ENCODE data around the gene TMC3.

Gene TMC3

GRCh38 chr15:81285461-81285860 is 88.6 kb downstream of the TMC3 start:
- no peak overlapping the region for H3K9ac ChIP-seq (ENCODE audit: low read depth, low read length)
- H3K27me3 ChIP-seq (ENCODE audit: insufficient read depth, low read length), result no peaks in the 10 kb centered on the region
- no peak overlapping the region for H3K4me3 ChIP-seq (ENCODE audit: low read length)
- 92% methylated on average over 6 of the region's 6 CpGs for WGBS
- H3K9me3 ChIP-seq (ENCODE audit: insufficient read depth, low read depth, low read length), result no peaks in the 10 kb centered on the region
- H3K36me3 ChIP-seq (ENCODE audit: insufficient read depth, low read length), result no peaks in the 10 kb centered on the region
- H3K4me1 ChIP-seq (ENCODE audit: insufficient read depth, low read length), result no peaks in the 10 kb centered on the region
- no peak overlapping the region for H3K27ac ChIP-seq (ENCODE audit: low read depth, low read length)

DNA sequence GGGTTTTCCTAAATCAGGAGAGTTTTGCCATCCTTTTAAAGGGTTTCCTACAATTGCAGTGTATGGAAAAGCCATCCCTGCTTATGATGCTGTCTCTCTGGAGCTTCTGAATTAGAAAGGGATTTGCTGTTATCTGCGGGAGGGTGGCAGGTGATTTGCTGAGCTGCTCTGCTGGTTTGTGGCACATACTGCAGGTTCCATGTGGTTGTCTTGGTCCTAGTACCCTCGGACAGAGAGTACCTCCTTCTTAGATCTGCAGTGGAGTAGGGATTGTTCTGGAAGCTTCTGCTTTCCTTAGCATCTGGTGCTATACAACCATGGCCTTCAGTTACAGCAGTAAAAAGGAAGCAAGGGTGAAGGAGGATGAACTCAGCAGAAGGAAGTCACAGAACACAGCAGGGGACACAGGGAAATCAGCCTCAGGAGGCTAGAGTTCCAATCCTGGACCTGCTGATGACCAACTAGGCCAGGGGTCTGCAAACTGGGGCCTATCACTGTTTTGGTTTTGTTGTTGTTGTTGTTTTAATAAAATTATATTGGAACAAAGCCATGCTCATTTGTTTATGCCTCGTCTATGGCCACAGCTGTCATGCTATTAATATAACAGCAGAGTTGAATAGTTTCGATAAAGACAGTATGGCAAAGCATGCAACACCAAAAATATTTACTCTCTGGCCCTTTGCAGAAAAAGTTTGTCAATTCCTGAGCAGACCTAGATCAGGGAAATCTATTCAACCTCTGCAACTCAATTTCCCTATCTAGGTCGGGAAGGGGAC is 89.6 kb downstream of the TMC3 start:
- Histone ChIP-seq H3K27me3 (ENCODE audit: insufficient read depth, low read length) (no peaks in the 10 kb centered on the region), H3K4me3 (ENCODE audit: low read length) (no peak overlapping the region), H3K4me1 (ENCODE audit: insufficient read depth, low read length) (no peaks in the 10 kb centered on the region), H3K27ac (ENCODE audit: low read depth, low read length) (no peak overlapping the region), H3K9ac (ENCODE audit: low read depth, low read length) (no peak overlapping the region), H3K9me3 (ENCODE audit: insufficient read depth, low read depth, low read length) (no peaks in the 10 kb centered on the region), H3K36me3 (ENCODE audit: insufficient read depth, low read length) (no peaks in the 10 kb centered on the region)
- 92% methylated on average over 5 of the region's 5 CpGs for WGBS

DNA sequence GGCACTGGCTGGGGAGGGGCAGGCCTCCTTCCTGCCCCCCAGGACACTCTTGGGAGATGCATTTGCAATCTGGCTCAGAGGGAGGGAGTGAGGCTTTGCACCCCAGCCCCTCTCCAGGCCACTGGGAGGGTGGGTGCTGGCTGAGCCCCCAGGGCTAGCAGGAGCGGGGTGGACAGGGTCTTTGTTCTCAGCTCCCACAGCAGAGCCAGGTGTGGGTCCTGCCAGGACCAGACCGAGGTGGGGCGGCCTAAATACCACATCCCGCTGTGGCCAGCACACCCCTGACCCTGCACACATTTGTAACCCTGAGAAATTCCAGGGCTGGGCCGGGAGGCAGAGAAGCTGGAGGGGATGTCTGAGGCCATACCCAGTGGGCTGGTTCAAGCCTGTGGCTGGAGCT is 91.1 kb downstream of the TMC3 start:
- H3K4me1 ChIP-seq (ENCODE audit: insufficient read depth, low read length), result no peaks in the 10 kb centered on the region
- 98% methylated on average over 5 of the region's 5 CpGs for WGBS

GRCh38 chr15:81282606-81282895 is 91.5 kb downstream of the TMC3 start:
- no peak overlapping the region for H3K9ac ChIP-seq (ENCODE audit: low read depth, low read length)
- no peaks in the 10 kb centered on the region for H3K4me1 ChIP-seq (ENCODE audit: insufficient read depth, low read length)
- H3K27ac ChIP-seq (ENCODE audit: low read depth, low read length), result no peak overlapping the region
- H3K9me3 ChIP-seq (ENCODE audit: insufficient read depth, low read depth, low read length), result peaks cover 5% of the 10 kb centered on the region
- H3K27me3 ChIP-seq (ENCODE audit: insufficient read depth, low read length), result no peaks in the 10 kb centered on the region
- 94% methylated on average over 18 of the region's 18 CpGs for WGBS
- H3K36me3 ChIP-seq (ENCODE audit: insufficient read depth, low read length), result no peaks in the 10 kb centered on the region
- no peak overlapping the region for H3K4me3 ChIP-seq (ENCODE audit: low read length)

More for the DNA sequence above, 91.1 kb downstream of the TMC3 start:
- Histone ChIP-seq H3K9ac (ENCODE audit: low read depth, low read length) (no peak overlapping the region), H3K4me3 (ENCODE audit: low read length) (no peak overlapping the region), H3K9me3 (ENCODE audit: insufficient read depth, low read depth, low read length) (peaks cover 3% of the 10 kb centered on the region; the same call in 1 of the 2 replicates), H3K27ac (ENCODE audit: low read depth, low read length) (no peak overlapping the region), H3K27me3 (ENCODE audit: insufficient read depth, low read length) (no peaks in the 10 kb centered on the region), H3K36me3 (ENCODE audit: insufficient read depth, low read length) (no peaks in the 10 kb centered on the region)

DNA sequence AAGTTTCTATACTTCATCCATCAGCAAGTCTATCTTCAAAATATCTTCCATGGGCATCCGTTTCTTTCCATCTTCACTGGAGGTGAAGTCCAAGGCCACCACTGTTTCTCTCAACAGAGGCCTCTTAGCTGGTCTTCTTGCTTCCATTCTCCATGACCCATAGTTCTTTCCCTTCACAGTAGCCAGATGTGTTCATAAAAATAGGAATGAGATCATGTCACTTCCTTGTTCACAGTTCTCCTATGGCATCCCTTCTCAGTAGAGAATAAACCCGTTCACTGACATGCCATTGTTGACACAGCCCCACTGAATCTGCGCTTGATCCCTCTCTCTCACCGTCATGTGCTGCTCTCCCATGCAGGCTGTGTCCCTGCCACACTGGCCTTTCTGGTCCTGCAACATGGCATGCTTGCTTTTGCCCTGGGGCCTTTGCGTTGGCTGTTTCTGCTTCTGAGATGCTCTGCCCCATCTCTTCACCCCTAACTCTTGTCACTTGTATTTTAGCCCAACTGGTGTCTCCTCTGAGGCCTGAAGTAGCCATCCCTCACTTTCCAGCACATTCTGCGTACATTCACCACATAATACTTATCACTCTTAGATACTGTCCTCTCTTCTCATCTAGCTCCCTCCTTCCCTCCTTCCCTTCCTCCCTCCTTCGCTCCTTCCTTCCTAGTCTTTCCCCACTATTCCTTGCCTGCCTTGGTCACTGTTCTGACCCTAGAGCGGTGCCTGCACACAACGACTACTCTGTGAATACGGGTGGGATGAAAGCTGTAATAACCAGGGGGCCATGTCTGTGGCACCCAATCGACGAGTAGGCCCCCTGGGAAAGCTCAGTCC is 92.0 kb downstream of the TMC3 start:
- no peaks in the 10 kb centered on the region for H3K36me3 ChIP-seq (ENCODE audit: insufficient read depth, low read length)
- no peak overlapping the region for H3K27ac ChIP-seq (ENCODE audit: low read depth, low read length)
- H3K9ac ChIP-seq (ENCODE audit: low read depth, low read length), result no peak overlapping the region
- H3K4me3 ChIP-seq (ENCODE audit: low read length), result no peak overlapping the region
- whole genome bisulfite sequencing, result 93% methylated on average over 12 of the region's 12 CpGs
- H3K27me3 ChIP-seq (ENCODE audit: insufficient read depth, low read length), result no peaks in the 10 kb centered on the region
- no peaks in the 10 kb centered on the region for H3K4me1 ChIP-seq (ENCODE audit: insufficient read depth, low read length)
- H3K9me3 ChIP-seq (ENCODE audit: insufficient read depth, low read depth, low read length), result peaks cover 10% of the 10 kb centered on the region

DNA sequence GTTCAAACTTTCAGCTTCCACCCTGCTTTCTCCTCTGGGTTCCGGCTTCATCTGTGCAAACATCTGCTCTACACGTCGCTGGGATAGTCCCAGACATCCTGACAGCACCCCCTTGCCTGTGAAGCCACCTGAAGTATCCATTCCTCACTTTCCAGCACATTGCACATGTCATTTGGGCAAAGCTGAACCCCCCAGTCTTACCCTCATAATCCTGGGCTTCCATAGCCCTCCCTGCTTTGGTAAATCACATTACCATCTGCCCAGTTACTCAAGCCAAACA is 92.6 kb downstream of the TMC3 start:
- no peak overlapping the region for H3K9ac ChIP-seq (ENCODE audit: low read depth, low read length)
- H3K9me3 ChIP-seq (ENCODE audit: insufficient read depth, low read depth, low read length), result peaks cover 16% of the 10 kb centered on the region
- H3K36me3 ChIP-seq (ENCODE audit: insufficient read depth, low read length), result no peaks in the 10 kb centered on the region
- WGBS, result 88% methylated on average over 3 of the region's 3 CpGs
- H3K27ac ChIP-seq (ENCODE audit: low read depth, low read length), result no peak overlapping the region
- no peaks in the 10 kb centered on the region for H3K4me1 ChIP-seq (ENCODE audit: insufficient read depth, low read length)
- H3K27me3 ChIP-seq (ENCODE audit: insufficient read depth, low read length), result no peaks in the 10 kb centered on the region
- no peak overlapping the region for H3K4me3 ChIP-seq (ENCODE audit: low read length)

All from HUES64 (cell line).